HUES48 (cell line): ENCODE measurements around the gene RAE1.
A peak's percentile ranks its signal among the peaks of the same experiment; 100 is the strongest.

Source experiments
- H3K27ac ChIP-seq: one replicate; pipeline ENCODE4 v1.7.0; 2013; ENCODE audit warnings: low read depth, low read length, inconsistent platforms
- H3K27me3 ChIP-seq: 2 replicates; pipeline ENCODE4 v1.6.1; 2013; ENCODE audit warnings: mild to moderate bottlenecking, low read length; ENCODE audit not compliant: control insufficient read depth, insufficient read depth
- H3K36me3 ChIP-seq: 2 replicates; pipeline ENCODE4 v1.6.1; 2013; ENCODE audit warnings: low read length; ENCODE audit not compliant: control insufficient read depth, insufficient read depth
- H3K4me1 ChIP-seq: 2 replicates; pipeline ENCODE4 v1.6.1; 2013; ENCODE audit warnings: mild to moderate bottlenecking, low read length; ENCODE audit not compliant: control insufficient read depth, insufficient read depth
- H3K4me3 ChIP-seq: 2 replicates; pipeline ENCODE4 v1.5.1; 2013; ENCODE audit warnings: mild to moderate bottlenecking, low read depth, low read length
- H3K9ac ChIP-seq: 2 replicates; pipeline ENCODE4 v1.6.1; 2013; ENCODE audit warnings: mild to moderate bottlenecking, low read depth, low read length, moderate library complexity
- H3K9me3 ChIP-seq: 2 replicates; pipeline ENCODE4 v1.6.1; 2013; ENCODE audit warnings: low read length; ENCODE audit not compliant: control insufficient read depth, insufficient read depth

RAE1 gene

DNA sequence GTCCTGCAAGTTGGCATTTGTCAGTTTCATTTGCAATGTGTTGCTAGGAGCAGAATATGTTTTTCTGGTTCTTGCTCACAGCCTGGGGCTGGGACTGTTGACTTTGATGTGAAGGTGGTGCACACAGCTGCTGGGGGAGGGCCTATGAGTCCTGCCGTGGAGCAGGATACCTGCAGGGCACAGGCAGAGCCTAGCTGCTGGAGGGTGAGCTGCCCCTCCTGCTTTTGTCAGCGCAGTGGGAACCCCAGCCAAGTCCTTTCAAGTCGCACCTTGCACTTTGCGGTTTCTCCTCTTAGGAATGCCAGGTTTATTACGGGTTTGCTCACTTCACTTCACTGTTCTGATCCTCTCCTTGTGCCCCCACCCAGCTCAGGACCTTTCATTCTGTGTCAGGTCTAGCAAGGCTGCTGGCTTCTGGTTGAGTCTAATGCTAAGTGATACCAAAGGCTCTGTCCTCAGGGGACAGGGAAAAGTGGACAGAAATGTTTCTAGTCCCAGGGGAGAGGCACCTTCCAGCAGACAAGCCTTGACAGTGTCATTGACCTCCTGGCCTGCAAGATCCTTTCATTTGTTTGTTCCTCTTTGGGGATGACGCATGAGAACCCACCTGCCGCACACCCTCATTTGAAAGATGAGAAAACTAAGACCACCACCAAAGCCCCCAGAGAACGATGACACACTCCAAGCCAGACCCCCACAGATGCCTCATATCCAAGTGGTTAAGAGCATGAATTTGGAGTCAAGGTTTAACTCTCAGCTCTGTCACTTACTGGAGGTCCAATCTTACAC, 24.2 kb upstream of the RAE1 start:
- Histone ChIP-seq H3K9ac (no peak overlapping the region), H3K36me3 (no peaks in the 10 kb centered on the region), H3K9me3 (no peaks in the 10 kb centered on the region), H3K4me1 (peaks cover 21% of the 10 kb centered on the region), H3K4me3 (no peak overlapping the region), H3K27me3 (peaks cover 8% of the 10 kb centered on the region; the same call in 1 of the 2 replicates), H3K27ac (peak overlapping the region; percentile 24)

- Histone ChIP-seq H3K4me1 (peaks cover 17% of the 10 kb centered on the region), H3K27ac (no peak overlapping the region), H3K9ac (no peak overlapping the region), H3K27me3 (peaks cover 8% of the 10 kb centered on the region; the same call in 1 of the 2 replicates), H3K9me3 (no peaks in the 10 kb centered on the region), H3K36me3 (no peaks in the 10 kb centered on the region), H3K4me3 (no peak overlapping the region)
These were observed 23.2 kb upstream of the RAE1 start for GRCh38 chr20:57327820-57328219.

DNA sequence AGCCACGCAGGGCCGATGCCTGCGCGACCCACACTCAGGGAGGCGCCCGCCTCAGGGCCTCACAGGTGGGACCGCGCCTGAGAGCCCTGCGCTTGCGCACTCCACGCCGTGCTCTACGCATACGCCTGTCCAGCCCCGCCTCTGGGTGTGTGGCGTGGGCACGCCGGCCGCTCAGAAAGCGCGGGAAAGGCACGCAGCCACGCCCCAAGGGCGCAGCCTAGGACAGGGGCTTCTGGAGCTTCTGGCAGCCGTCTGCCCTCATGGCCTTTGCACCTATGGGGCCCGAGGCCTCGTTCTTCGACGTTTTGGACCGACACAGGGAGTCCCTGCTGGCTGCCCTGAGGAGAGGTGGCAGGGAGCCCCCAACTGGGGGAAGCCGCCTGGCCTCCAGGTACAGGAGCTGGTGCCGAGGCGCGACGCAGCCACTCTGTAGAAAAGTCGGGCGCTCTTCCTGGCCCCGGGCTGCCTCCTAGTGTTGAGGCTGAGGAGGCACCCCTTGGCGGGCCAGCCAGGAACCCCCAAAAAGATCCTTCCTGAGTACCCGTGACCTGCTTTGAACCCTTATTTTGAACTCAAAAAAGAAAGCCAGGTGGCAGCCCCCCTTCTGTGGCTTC, 21.3 kb upstream of the RAE1 start, which contains the start of gene SPO11:
SPO11 (plus strand) TSS at position 196 of the 614 bp plus-strand sequence; CDS start at position 261, 65 bp downstream.
- no peak within 1 kb of the TSS for H3K27ac ChIP-seq
- no peak within 1 kb of the TSS for H3K4me3 ChIP-seq
- no peaks in the 10 kb centered on the region for H3K36me3 ChIP-seq
- peaks cover 8% of the 10 kb centered on the region; the same call in 1 of the 2 replicates for H3K27me3 ChIP-seq
- H3K9me3 ChIP-seq, result no peaks in the 10 kb centered on the region
- no peak within 1 kb of the TSS for H3K9ac ChIP-seq
- H3K4me1 ChIP-seq, result peaks cover 7% of the 10 kb centered on the region; the same call in 1 of the 2 replicates

GRCh38 chr20:57330998-57331397, 20.1 kb upstream of the RAE1 start:
- H3K9ac ChIP-seq, result no peak overlapping the region
- H3K36me3 ChIP-seq, result no peaks in the 10 kb centered on the region
- H3K4me1 ChIP-seq, result peaks cover 7% of the 10 kb centered on the region; the same call in 1 of the 2 replicates
- H3K27ac ChIP-seq, result no peak overlapping the region
- H3K4me3 ChIP-seq, result no peak overlapping the region
- no peaks in the 10 kb centered on the region for H3K9me3 ChIP-seq
- H3K27me3 ChIP-seq, result peaks cover 8% of the 10 kb centered on the region; the same call in 1 of the 2 replicates

GRCh38 chr20:57332105-57333089, 18.7 kb upstream of the RAE1 start:
- H3K27ac ChIP-seq, result no peak overlapping the region
- peaks cover 8% of the 10 kb centered on the region; the same call in 1 of the 2 replicates for H3K27me3 ChIP-seq
- no peak overlapping the region for H3K4me3 ChIP-seq
- H3K4me1 ChIP-seq, result 0 out of 2 replicates have a peak, but pooled peaks cover 2% of the 10 kb centered on the region
- H3K36me3 ChIP-seq, result no peaks in the 10 kb centered on the region
- no peaks in the 10 kb centered on the region for H3K9me3 ChIP-seq
- no peak overlapping the region for H3K9ac ChIP-seq

- Histone ChIP-seq H3K27ac (no peak overlapping the region), H3K9ac (no peak overlapping the region), H3K4me1 (no peaks in the 10 kb centered on the region), H3K27me3 (no peaks in the 10 kb centered on the region; the same call in 1 of the 2 replicates), H3K9me3 (no peaks in the 10 kb centered on the region), H3K4me3 (no peak overlapping the region), H3K36me3 (no peaks in the 10 kb centered on the region)
These were observed 15.7 kb upstream of the RAE1 start for GRCh38 chr20:57335392-57335791.

GRCh38 chr20:57341663-57342062, 9.4 kb upstream of the RAE1 start:
- Histone ChIP-seq H3K4me1 (no peaks in the 10 kb centered on the region; the same call in 1 of the 2 replicates), H3K9me3 (no peaks in the 10 kb centered on the region), H3K9ac (no peak overlapping the region), H3K36me3 (no peaks in the 10 kb centered on the region), H3K27ac (no peak overlapping the region), H3K4me3 (no peak overlapping the region), H3K27me3 (no peaks in the 10 kb centered on the region; the same call in 1 of the 2 replicates)

DNA sequence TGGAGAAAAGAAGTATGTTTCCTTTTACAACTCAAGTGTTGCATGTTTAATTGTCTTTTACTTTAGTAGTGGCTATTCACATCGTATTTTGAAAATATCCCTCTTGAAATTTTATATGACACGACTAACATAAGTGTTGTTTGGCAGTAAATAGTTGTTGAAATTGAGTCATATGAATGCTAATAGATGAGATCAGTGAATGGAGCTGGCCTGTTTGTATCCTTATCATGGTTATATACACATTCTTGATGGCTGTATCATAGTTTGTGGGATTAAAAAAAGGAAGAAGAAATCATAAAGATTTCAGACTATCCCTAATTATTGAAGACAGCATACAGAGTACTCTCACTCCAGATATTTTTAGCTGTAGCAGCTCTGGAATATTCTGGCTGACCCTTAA, 8.2 kb upstream of the RAE1 start:
- Histone ChIP-seq H3K4me1 (no peaks in the 10 kb centered on the region; the same call in 1 of the 2 replicates), H3K9me3 (no peaks in the 10 kb centered on the region), H3K9ac (no peak overlapping the region), H3K4me3 (no peak overlapping the region), H3K27ac (no peak overlapping the region), H3K36me3 (no peaks in the 10 kb centered on the region), H3K27me3 (no peaks in the 10 kb centered on the region; the same call in 1 of the 2 replicates)

DNA sequence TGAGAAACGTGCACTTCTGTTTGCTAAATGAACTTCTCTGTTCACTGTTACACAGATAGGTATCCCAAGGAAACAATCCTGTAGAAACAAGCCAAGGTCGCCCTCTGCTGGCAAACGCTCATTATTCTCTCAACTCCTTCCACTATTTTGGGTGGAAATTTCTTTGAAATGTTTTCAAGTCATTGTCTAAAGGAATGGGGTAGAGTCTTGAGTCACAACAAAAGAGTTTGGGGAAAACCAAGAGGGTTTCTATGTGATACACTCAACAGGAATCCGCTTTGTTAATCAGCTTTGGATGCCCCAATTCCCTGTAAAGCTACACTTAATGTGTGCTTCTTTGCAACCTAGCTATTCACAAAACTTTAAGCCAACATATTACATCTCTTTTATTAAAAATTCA, 4.6 kb upstream of the RAE1 start:
- Histone ChIP-seq H3K27ac (peak overlapping the region; percentile 47), H3K9me3 (no peaks in the 10 kb centered on the region), H3K27me3 (no peaks in the 10 kb centered on the region; the same call in 1 of the 2 replicates), H3K4me3 (no peak overlapping the region), H3K36me3 (no peaks in the 10 kb centered on the region), H3K4me1 (no peaks in the 10 kb centered on the region), H3K9ac (no peak overlapping the region)

DNA sequence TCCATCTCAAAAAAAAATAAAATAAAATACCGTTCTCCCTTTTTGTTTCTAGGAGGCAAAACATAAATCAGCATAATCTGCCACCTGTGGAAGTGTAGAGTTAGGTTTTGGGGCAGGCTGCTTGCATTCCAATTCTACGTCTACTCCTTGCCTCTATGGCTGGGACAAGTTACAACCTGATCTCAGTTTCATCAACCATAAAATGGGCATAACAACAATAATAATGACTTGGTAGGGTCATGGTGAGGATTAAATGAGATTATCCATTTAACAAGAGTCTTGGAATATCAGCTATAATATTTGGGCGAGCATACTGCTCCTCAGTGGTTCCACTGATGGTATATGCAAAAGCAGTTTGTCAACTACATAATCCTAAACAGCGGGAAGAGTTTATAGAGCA, 3.7 kb upstream of the RAE1 start:
- Histone ChIP-seq H3K4me3 (no peak overlapping the region), H3K27me3 (no peaks in the 10 kb centered on the region), H3K9ac (no peak overlapping the region), H3K27ac (no peak overlapping the region), H3K36me3 (no peaks in the 10 kb centered on the region; the same call in 1 of the 2 replicates), H3K9me3 (no peaks in the 10 kb centered on the region), H3K4me1 (no peaks in the 10 kb centered on the region; the same call in none of the 2 replicates)
